ENCODE data around the gene YLPM1.

GRCh38 chr14:74739293-74740030, 23.7 kb upstream of the YLPM1 start:
- no peak for TF ChIP-seq ZBTB17 (tag by site-specific recombination; IDR thresholded peaks at IDR 0.05)
- no peak for TF ChIP-seq ZNF777 (tag by site-specific recombination; IDR thresholded peaks at IDR 0.05; ENCODE audit: borderline replicate concordance)
- TF ChIP-seq INSM2 (tag by site-specific recombination; IDR thresholded peaks at IDR 0.05), result no peak
- TF ChIP-seq CTCF (tag by site-specific recombination; IDR thresholded peaks at IDR 0.05), result no peak
- no peak for TF ChIP-seq ZNF10 (tag by site-specific recombination; IDR thresholded peaks at IDR 0.05)
- TF ChIP-seq YY2 (tag by site-specific recombination; IDR thresholded peaks at IDR 0.05), result no peak
- no peak for TF ChIP-seq ZNF549 (tag by site-specific recombination; IDR thresholded peaks at IDR 0.05)
- TF ChIP-seq GFI1B (tag by site-specific recombination; IDR thresholded peaks at IDR 0.05), result no peak

All from HEK293 (cell line).